Left forelimb (tissue), 1 donor: ENCODE results near the gene SEPHS2.
A peak's percentile ranks its signal among the peaks of the same experiment; 100 is the strongest.
"Not testable (repeated sequence)": the region's sequence is repeated elsewhere in the genome, so short reads cannot be mapped to it uniquely, and the experiment has no call there.

Experiments
- DNase-seq: peaks from one replicate; pipeline ENCODE4 v3.0.0-alpha.2; 2018; ENCODE audit warnings: low spot score

Gene SEPHS2, protein sequence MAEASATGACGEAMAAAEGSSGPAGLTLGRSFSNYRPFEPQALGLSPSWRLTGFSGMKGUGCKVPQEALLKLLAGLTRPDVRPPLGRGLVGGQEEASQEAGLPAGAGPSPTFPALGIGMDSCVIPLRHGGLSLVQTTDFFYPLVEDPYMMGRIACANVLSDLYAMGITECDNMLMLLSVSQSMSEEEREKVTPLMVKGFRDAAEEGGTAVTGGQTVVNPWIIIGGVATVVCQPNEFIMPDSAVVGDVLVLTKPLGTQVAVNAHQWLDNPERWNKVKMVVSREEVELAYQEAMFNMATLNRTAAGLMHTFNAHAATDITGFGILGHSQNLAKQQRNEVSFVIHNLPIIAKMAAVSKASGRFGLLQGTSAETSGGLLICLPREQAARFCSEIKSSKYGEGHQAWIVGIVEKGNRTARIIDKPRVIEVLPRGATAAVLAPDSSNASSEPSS

DNA sequence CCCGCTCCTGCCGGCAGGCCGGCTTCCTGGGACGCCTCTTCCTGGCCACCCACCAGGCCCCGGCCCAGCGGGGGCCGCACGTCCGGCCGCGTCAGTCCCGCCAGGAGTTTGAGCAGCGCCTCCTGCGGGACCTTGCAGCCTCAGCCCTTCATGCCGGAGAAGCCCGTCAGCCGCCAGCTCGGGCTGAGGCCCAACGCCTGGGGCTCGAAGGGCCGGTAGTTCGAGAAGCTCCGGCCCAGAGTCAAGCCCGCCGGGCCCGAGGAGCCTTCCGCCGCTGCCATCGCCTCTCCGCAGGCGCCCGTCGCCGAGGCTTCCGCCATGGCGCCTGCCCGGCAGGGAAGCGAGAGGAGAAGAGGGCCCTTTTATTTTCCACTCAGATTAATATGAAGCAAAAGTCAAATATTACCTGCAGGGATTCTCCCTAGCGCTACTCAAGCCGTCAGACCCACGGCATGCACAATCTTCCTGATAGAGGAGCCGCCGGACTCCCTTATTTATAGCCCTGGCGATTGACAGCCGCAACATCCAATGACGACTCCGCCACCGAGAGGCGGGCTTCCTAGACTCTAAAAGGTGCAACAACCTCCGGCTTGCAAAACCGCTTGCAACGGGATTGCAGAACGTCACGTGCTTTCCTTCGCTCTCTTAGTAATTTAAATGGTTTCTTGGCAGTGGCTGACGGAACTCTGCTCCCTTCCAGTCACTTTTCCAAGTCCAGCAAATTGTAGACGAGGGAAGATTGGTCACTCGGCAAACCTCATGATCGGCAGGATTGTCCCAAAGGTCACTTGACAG, at the start of gene SEPHS2:
Gene SEPHS2 (minus strand): TSS at position 467 of the 795 bp plus-strand sequence. CDS start 147 bp downstream, at position 320.
- peak; percentile 91 for DNase-seq

DNA sequence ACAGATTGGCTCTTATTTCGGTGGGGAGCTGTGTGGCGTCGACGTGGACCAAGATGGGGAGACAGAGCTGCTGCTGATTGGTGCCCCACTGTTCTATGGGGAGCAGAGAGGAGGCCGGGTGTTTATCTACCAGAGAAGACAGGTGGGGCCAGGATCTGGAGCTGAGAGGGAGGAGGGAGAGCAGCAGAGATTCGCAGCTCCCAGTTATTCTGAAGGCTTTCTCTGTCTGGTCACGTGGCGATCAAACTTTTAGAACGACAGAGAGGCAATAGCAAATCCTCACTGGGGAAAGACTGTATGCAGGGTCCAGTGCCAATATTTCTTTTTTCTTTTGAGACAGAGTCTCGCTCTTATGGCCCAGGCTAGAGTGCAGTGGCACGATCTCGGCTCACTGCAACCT, 49.0 kb upstream of the SEPHS2 start:
- DNase-seq = no peak

DNA sequence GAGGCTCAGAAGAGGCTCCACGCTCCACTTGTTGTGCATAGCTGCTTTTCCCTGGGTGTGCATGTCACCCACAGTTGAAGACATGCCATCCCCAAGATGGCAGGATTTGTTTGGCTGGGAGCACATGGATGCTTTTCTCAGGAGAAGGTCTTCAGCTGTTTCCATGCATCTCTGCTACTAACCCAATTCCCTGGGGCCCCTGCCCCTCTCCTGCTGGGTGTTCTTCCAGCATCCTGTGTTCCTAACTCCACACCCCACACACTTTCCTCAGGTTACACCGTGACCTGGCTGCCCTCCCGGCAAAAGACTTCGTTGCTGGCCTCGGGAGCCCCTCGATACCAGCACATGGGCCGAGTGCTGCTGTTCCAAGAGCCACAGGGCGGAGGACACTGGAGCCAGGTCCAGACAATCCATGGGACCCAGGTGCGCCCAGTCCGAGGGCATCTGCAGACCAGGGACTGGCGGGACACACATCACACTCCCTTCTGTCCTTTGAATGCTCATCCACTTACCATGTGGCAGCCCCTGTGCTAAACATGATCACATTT, 48.3 kb upstream of the SEPHS2 start:
- DNase-seq = no peak

DNA sequence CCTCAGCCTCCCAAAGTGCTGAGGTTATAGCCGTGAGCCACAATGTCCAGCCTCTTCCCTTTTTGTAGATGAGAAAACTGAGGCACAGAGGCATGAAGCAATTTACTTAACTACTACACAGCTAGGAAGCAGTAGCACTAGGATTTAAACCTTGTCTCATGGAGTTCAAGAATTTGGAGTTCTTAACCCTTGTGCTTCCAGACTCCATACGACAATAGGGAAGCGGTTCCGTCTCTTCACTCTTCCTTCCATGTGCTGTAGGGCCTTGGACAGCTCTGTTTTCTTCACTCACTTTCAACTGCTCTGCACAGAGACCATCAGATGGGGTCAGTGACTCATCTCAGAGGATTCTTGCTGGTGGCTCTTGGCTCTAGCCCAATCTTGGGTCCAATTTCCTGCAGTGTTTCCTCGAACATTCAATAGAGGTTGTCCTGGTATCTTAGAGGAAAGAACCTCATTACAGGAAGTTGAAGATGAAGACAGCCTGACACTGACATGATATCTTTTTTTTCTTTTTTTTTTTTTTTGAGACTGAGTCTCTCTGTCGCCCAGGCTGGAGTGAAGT, 46.2 kb upstream of the SEPHS2 start:
- DNase-seq = no peak

DNA sequence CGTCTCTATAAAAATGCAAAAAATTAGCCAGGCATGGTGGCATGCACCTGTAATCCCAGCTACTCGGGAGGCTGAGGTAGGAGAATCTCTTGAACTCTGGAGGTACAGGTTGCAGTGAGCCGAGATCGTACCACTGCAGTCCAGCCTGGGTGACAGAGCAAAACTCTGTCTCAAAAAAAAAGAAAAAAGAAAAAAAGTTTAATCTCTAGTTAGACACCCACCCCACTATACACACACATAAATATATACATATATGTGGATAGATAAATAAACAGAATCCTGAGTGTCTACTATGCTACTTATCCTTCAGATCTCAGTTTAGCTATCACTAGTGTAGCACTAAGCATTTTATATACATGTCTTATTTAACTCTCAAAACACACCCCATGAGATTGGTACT, 45.6 kb upstream of the SEPHS2 start:
- no peak for DNase-seq

DNA sequence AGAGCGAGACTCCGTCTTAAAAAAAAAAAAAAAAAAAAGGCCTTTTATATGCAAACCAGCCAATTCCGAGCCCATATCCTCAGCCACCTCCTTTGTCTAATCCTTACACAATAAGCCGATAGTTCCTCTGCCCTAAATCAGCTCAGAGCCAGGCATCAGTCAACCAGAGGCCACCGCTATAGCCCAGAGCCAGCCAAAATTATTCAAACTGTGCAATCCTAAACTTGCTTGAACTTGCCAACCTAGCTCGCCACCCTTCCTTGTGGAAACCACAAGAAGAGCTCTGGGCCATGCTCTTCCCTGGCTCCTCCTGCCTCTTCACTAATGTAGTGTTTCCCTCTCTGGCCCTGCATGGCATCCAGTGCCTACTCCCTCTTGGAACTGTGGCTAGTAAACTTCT, 44.5 kb upstream of the SEPHS2 start:
- no peak for DNase-seq

DNA sequence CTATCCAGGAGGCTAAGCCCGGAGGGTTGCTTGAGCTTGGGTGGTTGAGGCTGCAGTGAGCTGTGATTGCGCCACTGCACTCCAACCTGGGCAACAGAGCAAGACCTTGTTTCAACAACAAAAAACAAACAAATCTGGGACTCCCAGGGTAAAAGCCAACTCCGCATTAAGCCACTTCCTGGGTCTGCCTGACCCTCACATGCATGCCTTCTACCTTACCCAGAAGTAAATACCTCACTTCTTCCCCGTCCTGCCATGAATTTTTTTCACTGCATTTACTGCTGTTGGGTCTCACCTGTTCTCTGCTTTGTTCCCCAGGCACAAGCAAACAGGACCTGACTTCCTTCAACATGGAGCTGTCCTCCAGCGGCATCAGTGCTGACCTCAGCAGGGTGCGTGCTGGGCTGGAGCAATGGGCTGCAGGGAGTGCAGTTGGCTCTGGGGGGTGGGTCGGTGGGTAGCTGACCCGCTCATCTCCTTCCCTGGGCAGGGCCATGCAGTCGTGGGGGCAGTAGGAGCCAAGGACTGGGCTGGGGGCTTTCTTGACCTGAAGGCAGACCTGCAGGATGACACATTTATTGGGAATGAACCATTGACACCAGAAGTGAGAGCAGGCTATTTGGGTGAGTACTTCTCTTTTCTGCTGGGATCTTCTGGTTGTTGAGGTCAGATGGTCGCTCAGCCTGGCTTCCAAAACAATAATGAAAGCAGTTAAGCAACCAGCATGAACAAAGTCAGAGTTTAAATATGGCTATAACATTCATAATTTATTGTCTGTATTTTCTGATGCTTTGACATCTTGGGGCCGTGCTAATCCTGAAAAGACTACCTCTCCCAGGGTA, 43.3 kb upstream of the SEPHS2 start:
- no peak for DNase-seq

DNA sequence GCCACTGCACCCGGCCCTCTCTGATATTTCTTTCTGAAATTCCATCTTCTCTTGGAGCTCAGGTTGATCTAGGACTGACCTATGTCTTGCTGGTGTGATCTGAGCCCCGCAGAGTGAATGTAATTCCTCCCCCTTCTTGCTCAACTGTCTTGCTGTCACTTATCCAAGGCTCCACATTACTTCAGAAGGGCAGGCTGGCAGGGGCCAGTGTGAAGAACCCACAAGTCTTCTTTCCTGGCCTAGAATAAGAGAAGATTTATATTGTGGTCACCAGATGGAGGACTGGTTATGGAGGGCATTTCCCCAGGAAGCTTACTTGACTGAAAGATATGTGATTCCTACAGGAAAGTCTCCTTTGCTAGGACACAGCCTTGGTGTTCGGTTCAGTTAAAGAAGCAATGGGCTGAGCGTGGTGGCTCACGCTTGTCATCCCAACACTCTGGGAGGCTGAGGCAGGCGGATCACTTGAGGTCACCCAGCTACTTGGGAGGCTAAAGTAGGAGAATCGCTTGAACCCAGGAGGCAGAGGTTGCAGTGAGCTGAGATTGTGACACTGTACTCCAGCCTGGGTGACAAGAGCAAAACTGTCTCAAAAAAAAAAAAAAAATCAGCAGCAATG, 40.3 kb upstream of the SEPHS2 start:
- no peak for DNase-seq

DNA sequence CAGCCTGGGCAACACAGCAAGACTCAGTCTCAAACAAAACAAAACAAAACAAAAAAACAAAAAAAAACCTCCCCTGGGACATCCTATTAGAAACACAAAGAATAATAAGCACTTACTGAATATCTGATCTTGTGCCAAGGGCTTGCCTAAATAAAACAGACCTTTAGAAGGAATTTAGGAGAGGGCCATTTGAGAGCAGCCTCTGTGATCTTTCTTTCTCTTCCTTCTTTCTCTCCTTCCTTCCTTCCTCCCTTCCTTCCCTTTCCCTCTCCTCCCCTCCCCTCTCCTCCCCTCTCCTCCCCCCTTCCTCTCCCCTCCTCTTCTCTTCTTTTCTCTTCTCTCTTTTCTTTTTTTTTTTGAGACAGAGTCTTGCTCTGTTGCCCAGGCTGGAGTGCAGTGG, 39.2 kb upstream of the SEPHS2 start:
- DNase-seq = no peak

DNA sequence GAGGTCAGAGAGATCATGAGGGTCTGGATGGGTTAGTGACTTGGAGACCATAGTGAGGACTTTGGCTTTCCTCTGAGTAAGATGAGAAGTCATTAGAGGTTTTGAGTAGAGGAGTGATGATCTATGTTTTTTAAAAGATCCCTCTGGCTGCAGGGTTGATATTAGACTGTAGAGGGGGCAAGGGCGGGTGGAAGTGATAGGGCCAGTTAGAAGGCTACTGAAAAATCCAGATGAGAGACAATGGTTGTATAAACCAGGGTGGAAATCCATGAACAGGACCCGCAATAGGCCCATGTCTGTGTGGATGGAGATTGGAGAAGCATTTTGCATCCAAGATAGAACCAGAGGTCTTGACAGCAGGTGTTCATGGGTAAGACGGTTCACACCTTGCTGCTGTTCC, 36.7 kb upstream of the SEPHS2 start:
- no peak for DNase-seq

DNA sequence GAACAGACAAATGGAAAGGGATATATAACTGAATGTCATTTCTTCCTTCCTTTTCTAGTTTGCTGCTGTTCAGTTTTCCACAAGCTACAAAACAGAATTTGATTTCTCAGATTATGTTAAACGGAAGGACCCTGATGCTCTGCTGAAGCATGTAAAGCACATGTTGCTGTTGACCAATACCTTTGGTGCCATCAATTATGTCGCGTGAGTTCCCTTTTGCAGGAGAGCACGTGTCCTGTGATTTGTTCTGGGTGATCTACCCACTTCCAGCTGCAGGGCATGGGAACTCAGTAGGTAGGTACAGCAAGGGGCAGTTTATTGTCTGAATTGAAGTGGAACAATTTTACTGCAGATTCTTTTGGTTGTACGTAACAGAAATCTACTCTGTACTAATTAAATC, 35.7 kb upstream of the SEPHS2 start:
- no peak for DNase-seq

DNA sequence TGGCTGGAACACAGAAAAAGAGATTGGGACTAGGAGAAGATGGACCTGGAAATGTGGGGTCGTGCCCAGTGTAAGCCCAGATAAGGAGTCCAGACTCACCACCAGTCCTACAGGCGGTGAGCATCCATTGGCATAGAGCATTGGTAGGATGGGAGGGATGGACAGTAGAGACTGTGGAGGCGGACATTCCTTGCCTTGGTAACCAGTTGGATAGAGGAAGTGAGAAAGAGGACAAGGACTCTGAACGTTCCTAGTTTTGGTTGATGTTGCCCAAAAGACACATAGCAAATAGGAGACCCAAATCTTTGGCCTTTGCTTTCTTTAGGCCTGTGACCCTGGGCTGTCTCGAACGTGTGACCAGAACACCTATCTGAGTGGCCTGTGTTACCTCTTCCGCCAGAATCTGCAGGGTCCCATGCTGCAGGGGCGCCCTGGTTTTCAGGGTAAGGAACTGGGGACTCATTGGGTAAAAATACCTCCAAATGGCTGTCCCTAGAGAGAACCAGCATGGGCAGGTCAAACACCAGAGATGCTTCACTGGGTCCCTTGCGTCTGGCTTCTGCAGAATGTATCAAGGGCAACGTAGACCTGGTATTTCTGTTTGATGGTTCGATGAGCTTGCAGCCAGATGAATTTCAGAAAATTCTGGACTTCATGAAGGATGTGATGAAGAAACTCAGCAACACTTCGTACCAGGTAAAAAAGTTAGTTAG, 33.2 kb upstream of the SEPHS2 start:
- no peak for DNase-seq

DNA sequence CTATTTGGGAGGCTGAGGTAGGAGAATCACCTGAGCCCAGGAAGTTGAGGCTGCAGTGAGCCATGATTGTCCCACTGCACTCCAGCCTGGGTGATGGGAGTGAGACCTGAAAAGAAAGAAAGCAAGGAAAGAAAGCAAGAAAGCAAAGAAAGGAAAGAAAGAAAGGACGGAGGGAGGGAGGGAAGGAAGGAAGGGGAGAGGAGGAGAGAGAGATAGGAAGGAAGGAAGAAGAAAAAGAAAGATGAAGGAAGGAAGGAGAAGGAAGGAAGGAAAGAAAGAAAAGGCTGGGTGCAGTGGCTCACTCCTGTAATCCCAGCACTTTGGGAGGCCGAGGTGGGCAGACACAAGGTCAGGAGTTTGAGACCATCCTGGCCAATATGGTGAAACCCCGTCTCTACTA, 32.1 kb upstream of the SEPHS2 start:
- DNase-seq = not testable (repeated sequence)

DNA sequence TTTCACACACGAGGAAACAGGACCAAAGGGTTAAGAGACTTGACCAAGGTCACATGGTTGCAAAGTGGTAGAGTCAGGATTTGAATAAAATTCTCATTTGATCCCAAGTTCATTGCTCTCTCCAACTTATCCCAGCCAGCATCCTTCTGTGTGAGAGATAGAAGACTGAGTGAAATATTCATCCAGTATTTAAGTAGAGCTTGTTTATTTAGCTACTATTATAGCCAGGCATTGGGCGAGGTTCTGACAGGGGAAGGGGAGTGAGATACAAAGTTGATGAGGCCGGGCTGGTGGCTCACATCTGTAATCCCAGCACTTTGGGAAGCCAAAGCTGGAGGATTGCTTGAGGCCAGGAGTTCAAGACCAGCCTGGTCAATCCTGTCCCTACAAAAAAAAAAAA, 31.3 kb upstream of the SEPHS2 start:
- DNase-seq = no peak

DNA sequence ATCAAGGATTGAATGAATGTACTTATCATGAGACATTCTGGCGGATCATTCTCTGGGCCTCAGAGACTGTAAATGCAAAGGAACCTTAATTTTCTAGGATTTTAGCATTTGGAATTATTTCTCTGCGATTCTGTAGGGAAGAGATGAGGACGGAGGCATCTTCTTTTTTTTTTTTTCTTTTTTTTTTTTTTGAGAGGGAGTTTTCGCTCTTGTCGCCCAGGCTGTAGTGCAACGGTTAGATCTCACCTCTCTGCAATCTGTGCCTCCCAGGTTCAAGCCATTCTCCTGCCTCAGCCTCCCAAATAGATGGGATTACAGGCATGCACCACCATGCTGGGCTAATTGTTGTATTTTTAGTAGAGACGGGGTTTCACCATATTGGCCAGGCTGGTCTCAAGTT, 29.0 kb upstream of the SEPHS2 start:
- no peak for DNase-seq

DNA sequence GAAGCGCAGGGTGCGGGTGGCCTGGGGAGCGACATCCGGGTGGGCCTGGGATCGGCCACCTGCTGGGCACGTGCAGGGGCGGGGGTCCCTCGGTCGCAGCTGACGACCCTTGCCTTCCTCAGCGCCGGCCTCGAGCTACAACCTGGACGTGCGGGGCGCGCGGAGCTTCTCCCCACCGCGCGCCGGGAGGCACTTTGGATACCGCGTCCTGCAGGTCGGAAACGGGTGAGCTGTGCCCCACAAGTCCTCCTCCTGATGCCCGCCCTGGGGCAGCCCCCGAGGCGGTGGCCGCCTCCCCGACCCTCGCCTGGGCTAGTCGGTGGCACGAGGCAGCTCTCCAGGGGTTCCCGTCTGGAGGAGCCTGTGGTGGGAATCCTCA, 28.4 kb upstream of the SEPHS2 start:
- no peak for DNase-seq

DNA sequence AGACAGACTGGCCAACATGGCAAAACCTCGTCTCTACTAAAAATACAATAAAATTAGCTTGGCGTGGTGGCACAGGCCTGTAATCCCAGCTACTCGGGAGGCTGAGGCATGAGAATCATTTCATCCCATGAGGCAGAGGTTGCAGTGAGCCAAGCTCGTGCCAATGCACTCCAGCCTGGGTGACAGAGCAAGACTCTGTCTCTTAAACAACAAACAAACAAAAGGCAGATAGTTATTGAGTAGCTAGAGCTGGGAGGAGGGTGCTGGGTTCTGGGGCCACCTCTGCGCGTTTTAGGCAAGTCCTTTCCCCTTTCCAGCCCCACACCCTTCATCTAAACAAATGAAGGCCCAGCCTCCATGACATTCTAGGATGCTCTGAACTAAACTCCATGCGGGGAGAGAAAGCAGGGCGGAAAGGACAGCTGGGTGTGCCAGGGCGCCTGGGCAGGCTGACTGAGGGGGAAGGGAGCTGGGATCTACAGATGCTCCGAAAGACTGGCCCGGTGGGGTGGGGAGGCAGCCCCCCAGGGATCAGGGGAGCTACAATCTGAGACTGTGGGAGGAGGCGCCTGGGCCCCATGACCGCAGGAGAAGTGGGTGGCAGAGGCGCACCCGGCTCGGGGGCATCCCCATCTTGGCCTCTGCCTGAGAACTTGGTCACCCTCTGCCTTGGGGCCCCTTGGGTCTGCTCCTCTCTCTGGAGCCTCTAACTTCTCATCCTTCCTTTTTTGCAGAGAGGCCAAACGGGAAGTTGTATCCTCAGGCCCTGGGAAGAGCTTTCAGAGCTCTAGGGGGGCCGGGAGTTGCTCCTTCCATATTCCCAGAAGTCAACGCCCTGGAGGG, 27.8 kb upstream of the SEPHS2 start:
- DNase-seq = no peak

DNA sequence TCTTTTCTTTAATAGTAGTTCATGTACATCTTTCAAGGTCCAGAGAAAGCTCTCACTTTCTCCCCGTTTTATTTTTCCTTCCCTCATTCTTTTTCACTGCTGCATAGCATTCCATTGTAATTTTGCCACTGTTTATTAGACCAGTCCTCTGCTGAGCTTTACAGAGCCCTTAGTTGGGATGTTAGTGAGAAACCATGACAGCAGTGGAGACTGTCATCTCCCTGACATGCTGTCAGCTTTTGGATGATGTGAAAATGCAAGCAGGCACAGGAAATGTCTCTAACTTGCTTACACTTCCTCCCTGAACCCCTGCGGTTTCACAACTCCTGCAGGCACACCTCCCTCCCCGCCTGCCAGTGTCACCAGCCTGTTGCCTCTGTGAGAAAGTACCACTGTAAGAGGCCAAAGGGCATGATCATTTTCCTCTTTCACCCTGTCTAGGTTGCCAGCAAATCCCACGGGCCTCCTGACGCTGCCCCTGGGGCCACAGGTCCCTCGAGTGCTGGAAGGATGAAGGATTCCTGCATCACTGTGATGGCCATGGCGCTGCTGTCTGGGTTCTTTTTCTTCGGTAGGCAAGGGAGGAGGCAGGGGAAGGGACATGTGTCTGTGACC, 26.8 kb upstream of the SEPHS2 start, which contains the start of gene ITGAL:
Gene ITGAL (plus strand): TSS at position 415 of the 615 bp plus-strand sequence. CDS start 96 bp downstream, at position 511.
- no peak for DNase-seq

DNA sequence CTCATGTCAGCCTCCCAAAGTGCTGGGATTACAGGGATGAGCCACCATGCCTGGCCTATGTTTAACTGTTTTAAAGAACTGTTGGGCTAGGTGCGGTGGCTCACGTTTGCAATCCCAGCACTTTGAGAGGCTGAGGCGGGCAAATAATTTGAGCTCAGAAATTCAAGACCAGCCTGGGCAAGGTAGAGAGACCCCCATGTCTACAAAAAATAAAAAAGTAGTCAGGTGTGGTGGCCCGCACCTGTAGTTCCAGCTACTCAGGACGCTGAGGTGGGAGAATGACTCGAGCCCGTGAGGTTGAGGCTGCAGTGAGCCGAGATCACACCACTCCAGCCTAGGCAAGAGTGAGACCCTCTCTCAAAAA, 24.9 kb upstream of the SEPHS2 start:
- no peak for DNase-seq
